ENCODE measurements around the gene EYS.
"Not testable (repeated sequence)": the region's sequence is repeated elsewhere in the genome, so short reads cannot be mapped to it uniquely, and the experiment has no call there.

The EYS gene

DNA sequence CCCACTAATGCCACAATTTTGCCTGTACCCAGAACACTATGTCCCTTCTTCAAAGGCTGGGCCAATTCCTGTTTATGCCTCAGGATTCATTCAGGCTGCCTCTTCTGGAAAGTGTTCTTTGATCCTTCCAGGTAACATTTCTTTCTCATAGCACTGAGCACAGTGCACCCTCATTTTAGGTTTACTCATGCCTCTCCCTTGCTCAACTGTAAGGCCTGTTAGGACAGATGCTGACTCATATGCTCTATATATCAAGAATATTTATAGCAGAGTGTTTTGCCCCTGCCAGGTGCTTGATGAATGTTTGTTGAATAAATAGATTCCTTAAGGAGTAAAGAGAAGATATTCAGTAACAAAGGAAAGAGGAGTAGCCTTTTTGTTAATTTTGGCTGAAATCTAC is 1807.5 kb downstream of the EYS start:
- Histone ChIP-seq H3K4me1 (ENCODE audit: control insufficient read depth, insufficient read depth, low read length) (no peaks in the 10 kb centered on the region), H3K27ac (ENCODE audit: low read depth, low read length) (no peak overlapping the region), H3K27me3 (ENCODE audit: control insufficient read depth, insufficient read depth, low read length) (no peaks in the 10 kb centered on the region), H3K9me3 (ENCODE audit: control insufficient read depth, insufficient read depth, low read depth, low read length) (no peaks in the 10 kb centered on the region), H3K36me3 (ENCODE audit: control insufficient read depth, insufficient read depth, low read length) (no peaks in the 10 kb centered on the region), H3K9ac (ENCODE audit: low read length) (no peak overlapping the region), H3K4me3 (ENCODE audit: low read depth, low read length) (no peak overlapping the region)

DNA sequence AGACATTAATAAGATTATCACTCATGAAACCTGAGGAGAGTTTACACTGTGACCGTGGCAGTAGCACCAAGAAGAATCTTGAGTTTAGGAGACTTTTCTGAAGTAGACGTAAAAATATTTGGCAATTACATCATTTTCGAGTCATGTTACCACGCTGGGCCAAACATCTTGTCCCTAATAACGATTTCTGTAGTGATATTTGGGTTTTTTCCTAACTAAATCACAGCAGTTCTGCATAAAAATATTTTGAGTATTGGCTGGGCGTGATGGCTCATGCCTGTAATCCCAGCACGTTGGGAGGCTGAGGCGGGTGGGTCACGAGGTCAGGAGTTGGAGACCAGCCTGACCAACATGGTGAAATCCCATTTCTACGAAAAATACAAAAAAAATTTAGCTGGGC is 1809.1 kb downstream of the EYS start:
- no peaks in the 10 kb centered on the region for H3K36me3 ChIP-seq (ENCODE audit: control insufficient read depth, insufficient read depth, low read length)
- no peak overlapping the region for H3K4me3 ChIP-seq (ENCODE audit: low read depth, low read length)

DNA sequence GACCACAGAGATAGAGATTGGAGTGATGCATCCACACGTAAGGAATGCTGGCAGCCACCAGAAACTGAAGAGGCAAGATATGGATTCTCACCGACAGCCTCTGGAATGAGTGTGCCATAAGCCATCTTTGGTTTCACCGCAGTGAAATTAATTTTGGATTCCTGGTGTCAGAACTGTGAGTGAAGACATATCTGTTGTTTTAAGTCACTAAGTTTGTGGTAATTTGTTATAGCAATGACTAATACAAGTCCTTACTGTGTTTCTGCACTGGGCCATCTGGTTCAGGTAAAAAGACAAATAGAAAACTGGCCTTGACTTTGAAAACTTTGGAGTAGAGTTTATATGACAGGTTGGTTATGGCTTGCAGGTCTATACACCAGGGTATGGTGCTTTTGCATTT is 1809.6 kb downstream of the EYS start:
- H3K36me3 ChIP-seq (ENCODE audit: control insufficient read depth, insufficient read depth, low read length), result no peaks in the 10 kb centered on the region
- no peaks in the 10 kb centered on the region for H3K27me3 ChIP-seq (ENCODE audit: control insufficient read depth, insufficient read depth, low read length)
- H3K4me1 ChIP-seq (ENCODE audit: control insufficient read depth, insufficient read depth, low read length), result no peaks in the 10 kb centered on the region
- H3K27ac ChIP-seq (ENCODE audit: low read depth, low read length), result no peak overlapping the region
- H3K9me3 ChIP-seq (ENCODE audit: control insufficient read depth, insufficient read depth, low read depth, low read length), result no peaks in the 10 kb centered on the region
- no peak overlapping the region for H3K9ac ChIP-seq (ENCODE audit: low read length)
- no peak overlapping the region for H3K4me3 ChIP-seq (ENCODE audit: low read depth, low read length)

More for the DNA sequence above, 1809.1 kb downstream of the EYS start:
- H3K27ac ChIP-seq (ENCODE audit: low read depth, low read length), result no peak overlapping the region
- H3K4me1 ChIP-seq (ENCODE audit: control insufficient read depth, insufficient read depth, low read length), result no peaks in the 10 kb centered on the region
- H3K9ac ChIP-seq (ENCODE audit: low read length), result no peak overlapping the region
- no peaks in the 10 kb centered on the region for H3K27me3 ChIP-seq (ENCODE audit: control insufficient read depth, insufficient read depth, low read length)
- no peaks in the 10 kb centered on the region for H3K9me3 ChIP-seq (ENCODE audit: control insufficient read depth, insufficient read depth, low read depth, low read length)

DNA sequence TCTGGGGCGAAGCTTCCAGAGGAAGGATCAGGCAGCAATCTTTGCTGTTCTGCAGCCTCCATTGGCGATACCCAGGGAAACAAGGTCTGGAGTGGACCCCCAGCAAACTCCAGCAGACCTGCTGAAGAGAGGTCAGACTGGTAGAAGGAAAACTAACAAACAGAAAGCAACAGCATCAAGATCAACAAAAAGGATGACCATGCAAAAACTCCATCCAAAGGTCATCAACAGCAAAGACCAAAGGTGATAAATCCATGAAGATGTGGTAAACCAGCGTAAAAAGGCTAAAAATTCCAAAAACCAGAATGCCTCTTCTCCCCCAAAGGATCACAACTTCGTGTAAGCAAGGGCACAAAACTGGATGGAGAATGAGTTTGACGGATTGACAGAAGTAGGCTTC is 1818.6 kb downstream of the EYS start:
- H3K4me1 ChIP-seq (ENCODE audit: control insufficient read depth, insufficient read depth, low read length), result no peaks in the 10 kb centered on the region
- no peaks in the 10 kb centered on the region for H3K27me3 ChIP-seq (ENCODE audit: control insufficient read depth, insufficient read depth, low read length)
- H3K36me3 ChIP-seq (ENCODE audit: control insufficient read depth, insufficient read depth, low read length), result no peaks in the 10 kb centered on the region
- H3K27ac ChIP-seq (ENCODE audit: low read depth, low read length), result no peak overlapping the region
- H3K9ac ChIP-seq (ENCODE audit: low read length), result no peak overlapping the region
- no peak overlapping the region for H3K4me3 ChIP-seq (ENCODE audit: low read depth, low read length)
- peaks cover 2% of the 10 kb centered on the region; the same call in 1 of the 2 replicates for H3K9me3 ChIP-seq (ENCODE audit: control insufficient read depth, insufficient read depth, low read depth, low read length)

DNA sequence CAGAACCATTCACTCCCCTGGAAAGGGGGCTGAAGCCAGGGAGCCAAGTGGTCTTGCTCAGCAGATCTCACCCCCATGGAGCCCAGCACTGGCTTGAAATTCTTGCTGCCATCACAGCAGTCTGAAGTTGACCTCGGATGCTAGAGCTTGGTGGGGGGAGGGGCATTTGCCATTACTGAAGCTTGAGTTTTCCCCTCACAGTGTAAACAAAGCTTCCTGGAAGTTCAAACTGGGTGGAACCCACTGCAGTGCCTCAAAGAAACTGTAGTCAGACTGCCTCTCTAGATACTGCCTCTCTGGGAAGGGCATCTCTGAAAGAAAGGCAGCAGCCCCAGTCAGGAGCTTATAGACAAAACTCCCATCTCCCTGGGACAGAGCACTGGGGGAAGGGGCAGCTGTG is 1819.2 kb downstream of the EYS start:
- H3K9ac ChIP-seq (ENCODE audit: low read length); H3K27ac ChIP-seq (ENCODE audit: low read depth, low read length); H3K36me3 ChIP-seq (ENCODE audit: control insufficient read depth, insufficient read depth, low read length); H3K4me1 ChIP-seq (ENCODE audit: control insufficient read depth, insufficient read depth, low read length); H3K4me3 ChIP-seq (ENCODE audit: low read depth, low read length); H3K9me3 ChIP-seq (ENCODE audit: control insufficient read depth, insufficient read depth, low read depth, low read length); H3K27me3 ChIP-seq (ENCODE audit: control insufficient read depth, insufficient read depth, low read length): not testable (repeated sequence)

DNA sequence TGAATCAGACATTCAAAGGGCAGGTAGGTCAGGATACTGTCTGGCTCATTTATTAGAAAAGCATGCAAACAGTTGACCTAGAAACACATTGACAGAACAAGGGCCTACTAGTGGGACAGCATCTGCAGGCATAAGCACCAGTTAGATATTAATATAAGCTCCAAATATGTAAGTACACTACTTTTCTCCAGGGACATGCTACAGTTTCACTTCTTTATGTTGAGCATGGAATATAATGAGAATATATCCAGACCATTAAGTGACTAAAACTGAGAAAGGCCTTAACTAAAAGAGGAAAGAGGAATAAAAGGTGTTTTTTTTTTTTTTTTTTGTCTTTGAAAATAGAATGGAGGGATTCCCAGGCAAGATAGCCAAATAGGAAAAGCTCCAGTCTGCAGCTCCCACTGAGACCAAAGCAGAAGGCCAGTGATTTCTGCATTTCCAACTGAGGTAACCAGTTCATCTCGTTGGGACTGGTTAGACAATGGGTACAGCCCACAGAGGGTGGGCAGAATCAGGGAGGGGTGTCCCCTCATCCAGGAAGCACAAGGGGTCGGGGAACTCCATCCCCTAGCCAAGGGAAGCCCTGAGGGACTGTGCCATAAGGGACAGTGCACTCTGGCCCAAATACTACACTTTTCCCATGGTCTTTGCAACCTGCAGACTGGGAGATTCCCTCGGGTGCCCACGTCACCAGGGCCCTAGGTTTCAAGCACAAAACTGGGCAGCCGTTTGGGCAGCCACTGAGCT is 1819.8 kb downstream of the EYS start:
- Histone ChIP-seq H3K36me3 (ENCODE audit: control insufficient read depth, insufficient read depth, low read length) (no peaks in the 10 kb centered on the region), H3K9ac (ENCODE audit: low read length) (no peak overlapping the region), H3K4me1 (ENCODE audit: control insufficient read depth, insufficient read depth, low read length) (no peaks in the 10 kb centered on the region), H3K4me3 (ENCODE audit: low read depth, low read length) (no peak overlapping the region), H3K9me3 (ENCODE audit: control insufficient read depth, insufficient read depth, low read depth, low read length) (peaks cover 2% of the 10 kb centered on the region; the same call in 1 of the 2 replicates), H3K27me3 (ENCODE audit: control insufficient read depth, insufficient read depth, low read length) (no peaks in the 10 kb centered on the region), H3K27ac (ENCODE audit: low read depth, low read length) (no peak overlapping the region)

DNA sequence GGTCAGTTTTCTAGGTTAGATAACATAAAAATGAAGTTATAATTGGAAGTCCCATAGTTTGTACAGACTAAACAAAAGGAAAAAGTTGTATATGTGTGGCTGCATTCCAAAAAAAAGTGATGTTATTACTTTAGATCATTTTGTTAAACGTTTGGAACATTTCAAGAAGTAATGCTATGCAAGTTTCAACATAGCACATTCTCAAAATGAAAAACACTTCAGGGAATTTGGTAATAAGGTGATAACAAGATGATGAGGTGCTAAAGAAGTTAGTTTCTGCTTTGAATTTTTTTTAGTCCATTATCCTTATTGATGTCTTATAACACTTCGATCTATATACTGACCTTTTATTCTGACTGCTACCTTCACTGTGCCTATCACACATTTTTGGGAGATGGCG is 1820.7 kb downstream of the EYS start:
- H3K9me3 ChIP-seq (ENCODE audit: control insufficient read depth, insufficient read depth, low read depth, low read length), result peaks cover 2% of the 10 kb centered on the region; the same call in 1 of the 2 replicates
- H3K4me3 ChIP-seq (ENCODE audit: low read depth, low read length), result no peak overlapping the region
- no peak overlapping the region for H3K27ac ChIP-seq (ENCODE audit: low read depth, low read length)
- H3K9ac ChIP-seq (ENCODE audit: low read length), result no peak overlapping the region
- H3K36me3 ChIP-seq (ENCODE audit: control insufficient read depth, insufficient read depth, low read length), result no peaks in the 10 kb centered on the region
- H3K4me1 ChIP-seq (ENCODE audit: control insufficient read depth, insufficient read depth, low read length), result no peaks in the 10 kb centered on the region
- H3K27me3 ChIP-seq (ENCODE audit: control insufficient read depth, insufficient read depth, low read length), result no peaks in the 10 kb centered on the region

DNA sequence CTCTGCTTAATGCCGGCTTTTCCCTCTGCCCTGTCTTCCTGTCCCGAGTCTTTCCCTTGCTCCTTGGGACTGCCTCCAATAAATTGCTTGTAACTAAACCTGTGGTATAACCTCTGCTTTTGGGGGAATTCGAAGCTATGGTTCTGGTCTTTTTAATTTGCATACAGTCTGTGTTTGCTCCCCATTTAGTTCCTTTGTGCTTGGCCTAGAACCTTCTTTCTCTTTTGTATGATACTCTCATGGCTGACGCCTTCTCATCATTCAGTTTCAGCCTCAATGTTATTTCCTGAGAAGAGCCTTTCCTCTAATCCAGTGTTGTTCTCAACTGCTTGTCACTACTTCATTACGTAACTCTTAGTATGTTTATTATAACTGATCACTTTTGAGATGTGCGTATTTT is 1823.4 kb downstream of the EYS start:
- H3K9ac ChIP-seq (ENCODE audit: low read length), result no peak overlapping the region

DNA sequence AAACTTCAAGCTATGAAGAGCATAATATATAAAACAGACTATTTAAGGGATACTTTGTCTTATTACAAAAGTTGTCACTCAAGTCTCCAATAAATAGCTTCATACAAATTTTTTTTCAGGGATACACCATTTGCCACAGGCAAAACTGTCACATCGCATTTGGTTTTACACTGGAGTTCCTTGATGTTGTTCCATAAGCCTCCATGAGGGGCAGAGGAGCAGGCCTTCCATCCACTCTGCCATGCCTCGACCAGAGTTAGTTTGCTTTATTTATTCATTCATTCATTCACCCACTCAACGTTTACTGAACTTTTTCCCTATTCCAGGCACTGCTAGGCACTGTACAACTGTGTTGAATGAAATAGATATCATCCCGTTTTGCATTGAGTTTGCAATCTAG is 1824.8 kb downstream of the EYS start:
- H3K27me3 ChIP-seq (ENCODE audit: control insufficient read depth, insufficient read depth, low read length), result no peaks in the 10 kb centered on the region
- H3K27ac ChIP-seq (ENCODE audit: low read depth, low read length), result no peak overlapping the region
- H3K36me3 ChIP-seq (ENCODE audit: control insufficient read depth, insufficient read depth, low read length), result no peaks in the 10 kb centered on the region
- peaks cover 18% of the 10 kb centered on the region for H3K9me3 ChIP-seq (ENCODE audit: control insufficient read depth, insufficient read depth, low read depth, low read length)
- no peak overlapping the region for H3K9ac ChIP-seq (ENCODE audit: low read length)
- no peaks in the 10 kb centered on the region for H3K4me1 ChIP-seq (ENCODE audit: control insufficient read depth, insufficient read depth, low read length)
- no peak overlapping the region for H3K4me3 ChIP-seq (ENCODE audit: low read depth, low read length)

More for the DNA sequence above, 1823.4 kb downstream of the EYS start:
- Histone ChIP-seq H3K36me3 (ENCODE audit: control insufficient read depth, insufficient read depth, low read length) (no peaks in the 10 kb centered on the region), H3K27ac (ENCODE audit: low read depth, low read length) (no peak overlapping the region), H3K27me3 (ENCODE audit: control insufficient read depth, insufficient read depth, low read length) (no peaks in the 10 kb centered on the region), H3K4me3 (ENCODE audit: low read depth, low read length) (no peak overlapping the region), H3K9me3 (ENCODE audit: control insufficient read depth, insufficient read depth, low read depth, low read length) (peaks cover 13% of the 10 kb centered on the region), H3K4me1 (ENCODE audit: control insufficient read depth, insufficient read depth, low read length) (no peaks in the 10 kb centered on the region)

DNA sequence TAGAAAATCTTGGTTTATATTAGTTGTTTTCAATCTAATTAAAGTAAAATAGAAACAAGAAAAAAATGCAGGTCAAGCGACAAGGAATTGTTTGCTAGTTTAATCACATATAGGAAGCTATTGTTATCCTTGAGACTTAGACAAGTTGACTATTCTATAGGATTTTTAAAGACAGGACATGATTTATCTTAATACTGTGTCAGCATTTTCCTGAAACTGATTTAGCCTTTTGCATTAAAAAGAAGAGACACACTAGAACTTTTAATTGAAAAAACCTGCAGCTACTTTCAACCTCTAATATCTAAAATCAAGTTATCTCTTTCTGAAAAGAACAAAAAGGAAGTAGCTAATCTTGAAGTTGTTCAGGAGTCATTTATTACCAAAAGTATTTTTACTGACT is 1825.2 kb downstream of the EYS start:
- H3K4me3 ChIP-seq (ENCODE audit: low read depth, low read length), result no peak overlapping the region
- H3K4me1 ChIP-seq (ENCODE audit: control insufficient read depth, insufficient read depth, low read length), result no peaks in the 10 kb centered on the region
- no peaks in the 10 kb centered on the region for H3K27me3 ChIP-seq (ENCODE audit: control insufficient read depth, insufficient read depth, low read length)
- no peak overlapping the region for H3K9ac ChIP-seq (ENCODE audit: low read length)
- peaks cover 18% of the 10 kb centered on the region for H3K9me3 ChIP-seq (ENCODE audit: control insufficient read depth, insufficient read depth, low read depth, low read length)
- H3K36me3 ChIP-seq (ENCODE audit: control insufficient read depth, insufficient read depth, low read length), result no peaks in the 10 kb centered on the region
- H3K27ac ChIP-seq (ENCODE audit: low read depth, low read length), result no peak overlapping the region

DNA sequence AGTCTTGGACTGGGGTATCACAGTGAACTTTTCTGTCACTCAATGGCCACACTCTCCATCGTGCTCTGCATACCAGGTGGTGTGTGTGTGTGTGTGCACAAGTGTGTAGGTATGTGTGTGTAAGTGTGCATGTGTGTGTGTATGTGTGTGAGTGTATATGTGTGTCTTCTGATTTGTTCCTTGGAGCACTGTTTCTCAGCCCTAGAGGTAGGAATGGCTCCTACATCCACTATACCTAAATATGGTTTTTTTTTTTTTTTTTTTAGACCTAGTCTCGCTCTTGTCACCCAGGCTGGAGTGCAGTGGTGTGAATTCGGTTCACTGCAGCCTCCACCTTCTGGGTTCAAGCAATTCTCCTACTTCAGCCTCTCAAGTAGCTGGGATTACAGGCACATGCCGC is 1834.8 kb downstream of the EYS start:
- Histone ChIP-seq H3K27ac (ENCODE audit: low read depth, low read length) (no peak overlapping the region), H3K4me3 (ENCODE audit: low read depth, low read length) (no peak overlapping the region), H3K4me1 (ENCODE audit: control insufficient read depth, insufficient read depth, low read length) (no peaks in the 10 kb centered on the region), H3K9me3 (ENCODE audit: control insufficient read depth, insufficient read depth, low read depth, low read length) (peaks cover 3% of the 10 kb centered on the region; the same call in 1 of the 2 replicates), H3K9ac (ENCODE audit: low read length) (no peak overlapping the region), H3K36me3 (ENCODE audit: control insufficient read depth, insufficient read depth, low read length) (no peaks in the 10 kb centered on the region), H3K27me3 (ENCODE audit: control insufficient read depth, insufficient read depth, low read length) (no peaks in the 10 kb centered on the region)
